GM21576 (cell line): ENCODE data around the gene CPNE4.
"Not testable (repeated sequence)": the region's sequence is repeated elsewhere in the genome, so short reads cannot be mapped to it uniquely, and the experiment has no call there.

Experiments used
- ATAC-seq: cut with Tn5 transposase; IDR thresholded peaks from one replicate; pipeline ENCODE4 v1.9.1; 2021; ENCODE audit warnings: mild to moderate bottlenecking, moderate library complexity; ENCODE audit not compliant: unreplicated experiment

CPNE4 gene

GRCh38 chr3:132034486-132035464, at the start of gene CPNE4:
CPNE4 (minus strand) TSS chr3:132035014.
- ATAC-seq, result peak; percentile 85

DNA sequence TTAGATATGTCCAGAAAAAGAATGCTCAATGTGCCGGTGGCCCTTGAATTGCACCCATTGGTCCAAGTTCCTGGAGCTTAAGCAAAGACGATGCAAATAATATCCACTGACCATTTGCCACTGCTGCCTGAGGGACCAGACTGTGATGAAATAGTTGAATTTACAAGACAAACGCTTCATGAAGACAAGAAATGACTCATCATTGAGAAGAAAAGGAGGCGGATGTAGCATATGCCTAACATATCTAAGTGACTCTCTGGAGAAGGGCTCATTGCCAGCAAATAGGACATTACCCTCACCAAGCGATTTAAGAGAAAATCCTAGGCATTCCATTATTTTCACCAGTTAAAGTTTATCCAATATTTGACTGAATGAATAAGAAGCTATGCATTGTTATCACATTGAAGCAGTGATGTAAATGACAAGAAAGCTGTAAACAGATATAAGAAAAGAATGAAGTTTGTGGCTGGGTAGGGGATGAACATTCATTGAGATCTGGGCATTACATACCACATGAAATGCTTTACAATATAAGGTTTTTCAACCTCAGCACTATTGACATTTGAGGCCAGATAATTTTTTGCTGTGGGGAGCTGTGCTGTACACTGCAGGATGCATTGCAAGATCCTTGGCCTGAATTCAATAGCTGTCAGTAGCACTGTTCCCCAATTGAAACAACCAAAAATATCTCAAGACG, 48.9 kb upstream of the CPNE4 start:
- no peak for ATAC-seq

DNA sequence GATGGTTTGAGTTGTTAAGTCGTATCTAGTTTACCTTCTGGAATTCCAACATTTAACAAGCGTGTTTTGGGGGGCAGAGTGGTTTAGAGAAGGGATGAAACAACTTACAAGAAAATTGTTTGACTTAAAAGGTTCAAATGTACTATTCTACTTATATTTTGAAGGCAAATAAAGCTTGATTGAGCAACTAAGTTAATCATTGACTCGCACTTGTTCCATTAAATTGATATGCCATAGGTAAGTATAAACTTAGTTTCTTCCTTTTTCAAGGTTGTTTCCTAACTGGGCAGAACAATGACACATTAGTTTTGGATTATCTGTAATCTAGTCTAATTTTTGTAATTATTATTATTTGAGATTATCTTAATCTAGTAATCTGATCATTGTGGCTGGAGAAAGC, 48.3 kb upstream of the CPNE4 start:
- no peak for ATAC-seq

GRCh38 chr3:132079147-132079546, 44.3 kb upstream of the CPNE4 start:
- ATAC-seq, result no peak

- no peak for ATAC-seq
Measured at GRCh38 chr3:132073771-132074170, 39.0 kb upstream of the CPNE4 start.

- ATAC-seq, result no peak
Measured at GRCh38 chr3:132071043-132071442, 36.2 kb upstream of the CPNE4 start.

DNA sequence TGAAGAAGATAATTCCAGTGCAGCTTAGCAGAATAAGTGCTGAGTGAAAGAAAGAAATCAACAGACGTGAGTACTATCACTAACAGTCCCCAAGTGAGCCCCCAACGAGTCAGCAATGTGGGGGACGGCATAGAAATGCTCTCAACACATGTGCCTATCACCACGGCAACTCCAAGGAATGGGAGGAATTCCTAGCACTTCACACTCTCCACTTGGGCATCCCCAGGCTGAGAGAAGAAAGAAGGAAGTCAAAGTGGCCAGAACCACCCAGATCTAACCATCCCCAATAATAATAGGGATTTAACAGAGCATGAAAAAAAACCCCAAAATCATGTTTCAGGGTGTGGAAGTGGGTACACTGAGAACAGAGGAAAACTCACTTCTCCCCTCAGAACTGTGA, 29.3 kb upstream of the CPNE4 start:
- no peak for ATAC-seq

GRCh38 chr3:132062535-132062934, 27.7 kb upstream of the CPNE4 start:
- ATAC-seq, result no peak

DNA sequence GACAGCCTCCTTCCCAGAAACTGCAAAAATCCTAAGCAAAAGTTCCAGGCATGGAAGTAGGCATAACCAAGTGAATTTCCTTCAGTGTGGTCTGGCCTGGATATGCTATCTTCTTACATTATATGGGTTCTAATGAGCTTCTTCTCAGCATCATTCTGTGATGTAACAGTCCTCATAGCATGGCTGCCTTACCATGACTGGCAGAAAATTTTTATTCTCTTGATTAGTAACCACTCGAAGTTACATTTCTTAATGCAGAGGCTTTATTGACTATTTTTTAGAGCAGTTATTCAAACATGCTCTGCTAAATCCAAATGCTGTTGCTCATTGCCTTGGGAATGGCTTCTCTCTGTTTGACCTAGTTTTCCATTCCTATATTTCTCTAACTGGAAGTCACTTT, 21.1 kb upstream of the CPNE4 start:
- no peak for ATAC-seq

- no peak for ATAC-seq
Measured at GRCh38 chr3:132047209-132047608, 12.4 kb upstream of the CPNE4 start.

GRCh38 chr3:132044874-132045273, 10.1 kb upstream of the CPNE4 start:
- ATAC-seq, result not testable (repeated sequence)

GRCh38 chr3:132042681-132043080, 7.9 kb upstream of the CPNE4 start:
- ATAC-seq, result no peak

GRCh38 chr3:132038198-132038825, 3.5 kb upstream of the CPNE4 start:
- no peak for ATAC-seq

DNA sequence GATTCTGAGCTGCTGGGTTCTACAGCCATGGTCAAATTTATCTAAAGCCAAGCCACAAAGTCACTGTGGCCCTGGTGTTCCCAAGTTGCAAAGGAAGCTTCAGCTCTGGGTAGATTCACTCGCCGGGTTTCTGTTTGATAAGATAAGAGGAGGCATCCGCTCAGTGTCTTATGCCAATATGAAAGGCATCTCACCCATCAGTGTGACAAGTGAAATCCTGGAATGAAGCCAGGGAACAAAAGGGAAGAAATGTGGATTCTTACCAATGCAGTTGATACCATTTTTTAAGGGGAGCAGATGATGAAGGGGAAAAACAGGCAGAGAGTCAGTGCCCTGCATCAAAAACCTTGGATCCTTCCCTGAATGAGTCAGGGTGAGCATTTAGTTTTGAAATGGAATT, 2.8 kb upstream of the CPNE4 start:
- no peak for ATAC-seq

DNA sequence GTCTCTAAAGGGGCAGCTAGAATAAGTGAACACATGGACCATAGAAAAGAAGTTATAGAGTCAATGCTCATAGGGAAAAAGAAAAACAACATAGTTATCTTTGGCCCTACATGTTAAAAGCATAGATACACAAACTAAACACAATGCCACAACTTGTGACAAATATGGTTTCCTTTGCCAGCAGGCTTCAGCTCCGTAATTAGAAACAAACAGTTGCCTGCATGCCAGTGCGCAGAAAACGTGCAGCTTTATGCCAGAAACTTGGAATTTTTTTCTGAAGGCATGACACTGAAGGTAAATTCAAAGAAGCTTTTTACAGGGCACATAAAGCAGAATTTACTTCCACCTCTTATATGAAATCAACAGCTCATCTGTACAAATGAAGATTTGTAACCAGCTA, 2.2 kb upstream of the CPNE4 start:
- no peak for ATAC-seq

- no peak for ATAC-seq
Measured at GRCh38 chr3:132034097-132034485, 723 bp downstream of the CPNE4 start.

DNA sequence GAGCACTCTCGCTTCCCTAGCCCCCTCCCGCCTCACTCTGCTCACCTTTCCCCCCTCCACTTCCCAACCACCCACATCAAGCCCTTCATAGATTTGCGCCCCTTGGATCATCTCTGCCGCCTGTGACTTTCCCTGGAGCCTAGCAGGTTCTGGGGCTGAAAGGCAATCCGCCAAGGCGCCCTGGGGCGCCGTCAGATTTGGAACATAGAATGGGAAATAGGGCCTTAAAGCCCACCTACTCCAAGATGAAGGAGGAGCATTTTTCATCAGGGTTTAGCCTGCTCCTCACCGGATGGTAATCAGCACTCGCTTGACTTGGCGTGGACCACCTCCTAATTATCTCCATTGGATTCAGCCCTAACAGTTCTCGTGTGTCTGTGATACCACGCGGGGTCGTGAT, 1.3 kb downstream of the CPNE4 start:
- no peak for ATAC-seq

DNA sequence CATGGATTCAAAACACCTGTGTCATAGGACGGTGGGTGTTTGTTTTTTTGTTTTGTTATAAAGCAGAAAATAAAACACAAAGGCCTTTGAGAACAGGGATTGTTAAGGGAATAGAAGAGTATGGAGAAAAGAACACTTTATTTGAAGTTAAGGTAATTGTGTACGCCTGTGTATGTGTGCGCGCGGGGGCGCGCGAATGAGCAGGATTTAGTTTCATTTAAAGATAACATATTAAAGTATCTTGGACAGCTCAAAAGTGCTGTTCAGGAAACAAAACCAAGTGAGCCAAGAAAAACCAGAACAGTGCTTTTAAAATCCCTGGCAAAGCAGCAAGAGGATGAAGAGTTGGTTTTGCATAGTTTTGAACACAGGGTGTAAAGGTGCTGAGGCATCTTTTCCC, 1.9 kb downstream of the CPNE4 start:
- ATAC-seq, result no peak

DNA sequence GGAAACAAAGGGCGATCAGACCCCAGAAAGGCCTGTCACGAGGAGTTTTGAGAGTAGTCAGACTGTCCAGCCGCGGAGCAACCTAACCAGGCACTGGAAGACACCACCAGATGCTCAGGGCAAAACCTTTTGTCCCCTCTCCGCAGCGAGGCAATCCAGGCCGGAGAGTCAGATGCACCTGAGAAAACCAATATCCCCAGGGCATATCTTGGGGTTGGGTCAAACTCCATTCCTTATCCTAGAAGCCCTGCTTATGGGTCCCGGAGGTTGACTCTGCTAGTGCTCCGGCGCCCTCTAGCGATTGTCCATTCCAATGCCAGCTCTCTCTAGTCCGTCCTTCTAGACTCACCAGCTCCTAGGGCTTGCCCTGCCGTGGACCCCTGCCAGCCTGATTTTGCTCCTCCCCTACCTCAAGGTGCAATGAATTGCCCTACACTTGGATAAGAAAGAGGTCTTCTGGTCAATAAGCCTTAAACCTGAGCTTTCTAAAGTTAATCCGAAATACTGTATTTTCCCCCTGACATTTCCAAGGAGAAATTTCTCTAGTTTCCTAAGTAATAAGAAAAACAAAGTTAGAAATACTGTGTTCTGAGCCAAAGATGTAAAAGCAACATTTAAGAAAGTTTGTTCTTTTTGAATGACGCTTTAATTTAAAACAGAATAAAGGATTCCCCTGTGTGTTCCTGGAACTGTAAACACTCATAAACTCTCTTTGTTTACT, 5.5 kb downstream of the CPNE4 start:
- ATAC-seq, result peak; percentile 75

- no peak for ATAC-seq
Measured at GRCh38 chr3:132022914-132023313, 11.9 kb downstream of the CPNE4 start.

DNA sequence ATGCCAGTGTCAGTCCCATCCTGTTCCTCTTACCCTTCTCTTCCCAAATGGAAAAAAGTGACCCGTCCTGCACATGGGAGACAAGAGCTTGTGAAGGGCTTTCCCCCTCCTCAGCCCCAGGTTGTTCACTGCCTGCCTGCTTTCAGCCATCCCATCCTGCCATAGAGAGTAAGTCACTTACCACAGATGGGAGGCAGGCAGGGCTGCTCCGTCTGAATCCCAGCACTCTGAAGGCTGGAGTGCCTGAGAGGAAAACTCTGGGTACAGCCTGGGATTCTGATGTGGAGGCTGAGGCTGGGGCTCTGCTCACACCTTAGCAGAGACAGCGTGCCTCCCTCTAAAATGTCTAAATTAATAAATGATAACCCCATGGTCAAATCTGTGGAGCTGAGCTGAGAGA, 14.8 kb downstream of the CPNE4 start:
- no peak for ATAC-seq
